ENCODE results near the gene XIST. TPM values are rescaled to one million over a fixed set of nuclear protein-coding genes. Genes with fewer than 3 reads are reported as not detected.

XIST gene
- total and polyA plus RNA-seq, 7 donors: 0.04 to 79.2 (median 57.7) TPM

GRCh38 chrX:73834219-73834618 is 18.3 kb downstream of the XIST start:
- ATAC-seq: no peak
- intact Hi-C loops (cut with DNase I): no loop called here

GRCh38 chrX:73832319-73832718 is 20.2 kb downstream of the XIST start:
- DNase-seq (no peak), ATAC-seq (no peak)
- intact Hi-C loops (cut with DNase I): no loop called here
- no peak overlapping the region for H3K27ac ChIP-seq
- H3K4me3 ChIP-seq: no peak overlapping the region
- no peaks in the 10 kb centered on the region for H3K9me3 ChIP-seq
- WGBS, 3 donors: 92 to 95% (median 93%) methylated on average over 3 to 4 of the region's 4 CpGs
- no peak for TF ChIP-seq CTCF (IDR thresholded peaks at IDR 0.05)
- peaks cover 0 to 23% of the 10 kb centered on the region in 2 donors for H3K36me3 ChIP-seq (ENCODE audit: insufficient read depth in 1 of 2, low read depth in 1 of 2)
- H3K4me1 ChIP-seq: peaks cover 16% of the 10 kb centered on the region
- H3K27me3 ChIP-seq (ENCODE audit: insufficient read depth in 3 of 3, low read length in 2 of 3): no peaks in the 10 kb centered on the region

More at GRCh38 chrX:73834219-73834618, 18.3 kb downstream of the XIST start:
- Histone ChIP-seq H3K27ac (no peak overlapping the region), H3K4me1 (peaks cover 16% of the 10 kb centered on the region), H3K4me3 (no peak overlapping the region), H3K27me3 (ENCODE audit: insufficient read depth in 3 of 3, low read length in 2 of 3) (no peaks in the 10 kb centered on the region), H3K36me3 (ENCODE audit: insufficient read depth in 1 of 2, low read depth in 1 of 2) (peaks cover 0 to 11% of the 10 kb centered on the region in 2 donors), H3K9me3 (no peaks in the 10 kb centered on the region)
- 71 to 81% (median 73%) methylated on average over 3 of the region's 3 CpGs for WGBS, 3 donors
- TF ChIP-seq CTCF (IDR thresholded peaks at IDR 0.05): no peak
- DNase-seq: no peak

- Histone ChIP-seq H3K9me3 (no peaks in the 10 kb centered on the region), H3K4me3 (no peak overlapping the region), H3K27me3 (ENCODE audit: insufficient read depth in 3 of 3, low read length in 2 of 3) (no peaks in the 10 kb centered on the region), H3K36me3 (ENCODE audit: insufficient read depth in 1 of 2, low read depth in 1 of 2) (peaks cover 0 to 31% of the 10 kb centered on the region in 2 donors), H3K27ac (no peak overlapping the region), H3K4me1 (peaks cover 9% of the 10 kb centered on the region)
- ATAC-seq: no peak
- no peak for DNase-seq
- intact Hi-C loops (cut with DNase I): no loop called here
- no peak for TF ChIP-seq CTCF (IDR thresholded peaks at IDR 0.05)
- 58 to 62% (median 60%) methylated on average over 2 of the region's 2 CpGs for WGBS, 3 donors
Measured at GRCh38 chrX:73831500-73831899, 21.0 kb downstream of the XIST start.

- no peak for ATAC-seq
- intact Hi-C loops (cut with DNase I): no loop called here
- TF ChIP-seq CTCF (IDR thresholded peaks at IDR 0.05): no peak
- peaks cover 0 to 39% of the 10 kb centered on the region in 2 donors for H3K36me3 ChIP-seq (ENCODE audit: insufficient read depth in 1 of 2, low read depth in 1 of 2)
- DNase-seq: no peak
- H3K4me3 ChIP-seq: no peak overlapping the region
- no peaks in the 10 kb centered on the region for H3K9me3 ChIP-seq
- H3K27ac ChIP-seq: no peak overlapping the region
- peaks cover 4% of the 10 kb centered on the region for H3K4me1 ChIP-seq
- 79 to 87% (median 82%) methylated on average over 9 of the region's 9 CpGs for WGBS, 3 donors
- no peaks in the 10 kb centered on the region for H3K27me3 ChIP-seq (ENCODE audit: insufficient read depth in 3 of 3, low read length in 2 of 3)
Measured at GRCh38 chrX:73830489-73831414, 21.8 kb downstream of the XIST start.
